Measurements from ENCODE around the gene ZNF827. TPM values are rescaled to one million over a fixed set of nuclear protein-coding genes. Genes with fewer than 3 reads are reported as not detected.

Gene ZNF827
- total RNA-seq, 1 experiment from 2014 or later = 9.8 TPM

GRCh38 chr4:145859926-145860325, 78.7 kb downstream of the ZNF827 start:
- ChIA-PET POLR2A (ENCODE audit: unreplicated experiment) (interaction anchor here (0.6 kb wide), 1 partner anchor 71 kb away, joined by 6 read pairs; no protein-coding TSS in a partner anchor), CTCF (no interaction called here)
- intact Hi-C loops (cut with micrococcal nuclease) = no loop called here
- Histone ChIP-seq H3K4me2 (ENCODE audit: low read length) (no peak overlapping the region), H3K27ac (ENCODE audit: low read length) (no peak overlapping the region), H4K20me1 (ENCODE audit: low read length) (no peaks in the 10 kb centered on the region), H2AFZ (ENCODE audit: low read length) (no peak overlapping the region), H3K9ac (ENCODE audit: low read length) (no peak overlapping the region), H3K4me3 (ENCODE audit: low read length) (no peak overlapping the region), H3K79me2 (ENCODE audit: low read length) (no peaks in the 10 kb centered on the region), H3F3A (ENCODE audit: low read length, unreplicated experiment) (no peaks in the 10 kb centered on the region), H3K36me3 (ENCODE audit: low read depth, low read length) (no peaks in the 10 kb centered on the region; the same call in 1 of the 2 replicates), H3K9me3 (ENCODE audit: low read length) (no peaks in the 10 kb centered on the region), H3K27me3 (ENCODE audit: low read length) (no peaks in the 10 kb centered on the region), H3K4me1 (ENCODE audit: insufficient read depth, low read length) (no peaks in the 10 kb centered on the region), H3K9me2 (replicated peaks; ENCODE audit: low read length) (no peaks in the 10 kb centered on the region)
- BruUV-seq (replicated peaks) = no TSS peak
- DNase-seq = no peak
- TF ChIP-seq CTCF (conservative IDR thresholded peaks at IDR 0.05; ENCODE audit: low read depth, low read length) = no peak
- no peak for TF ChIP-seq EZH2phosphoT487 (IDR thresholded peaks at IDR 0.05; ENCODE audit: borderline replicate concordance, low read length)
- no peak for TF ChIP-seq EZH2 (IDR thresholded peaks at IDR 0.05; ENCODE audit: low read length, unreplicated experiment)
- no peak for ATAC-seq

GRCh38 chr4:145859426-145859825, 79.2 kb downstream of the ZNF827 start:
- Histone ChIP-seq H4K20me1 (ENCODE audit: low read length) (no peaks in the 10 kb centered on the region), H3K36me3 (ENCODE audit: low read depth, low read length) (no peaks in the 10 kb centered on the region; the same call in 1 of the 2 replicates), H3K27ac (ENCODE audit: low read length) (no peak overlapping the region), H2AFZ (ENCODE audit: low read length) (no peak overlapping the region), H3K4me2 (ENCODE audit: low read length) (no peak overlapping the region), H3F3A (ENCODE audit: low read length, unreplicated experiment) (no peaks in the 10 kb centered on the region), H3K4me1 (ENCODE audit: insufficient read depth, low read length) (no peaks in the 10 kb centered on the region), H3K9ac (ENCODE audit: low read length) (no peak overlapping the region), H3K9me3 (ENCODE audit: low read length) (no peaks in the 10 kb centered on the region), H3K9me2 (replicated peaks; ENCODE audit: low read length) (no peaks in the 10 kb centered on the region), H3K79me2 (ENCODE audit: low read length) (no peaks in the 10 kb centered on the region), H3K4me3 (ENCODE audit: low read length) (no peak overlapping the region), H3K27me3 (ENCODE audit: low read length) (no peaks in the 10 kb centered on the region)
- intact Hi-C loops (cut with micrococcal nuclease) = no loop called here
- no TSS peak for BruUV-seq (replicated peaks)
- no peak for TF ChIP-seq EZH2phosphoT487 (IDR thresholded peaks at IDR 0.05; ENCODE audit: borderline replicate concordance, low read length)
- no peak for TF ChIP-seq EZH2 (IDR thresholded peaks at IDR 0.05; ENCODE audit: low read length, unreplicated experiment)
- no peak for TF ChIP-seq CTCF (conservative IDR thresholded peaks at IDR 0.05; ENCODE audit: low read depth, low read length)
- DNase-seq (no peak), ATAC-seq (no peak)
- POLR2A ChIA-PET (ENCODE audit: unreplicated experiment) = interaction anchor here (0.6 kb wide), 1 partner anchor 72 kb away, joined by 6 read pairs; no protein-coding TSS in a partner anchor
- CTCF ChIA-PET = no interaction called here

GRCh38 chr4:145852256-145852839, 86.3 kb downstream of the ZNF827 start:
- H2AFZ ChIP-seq (ENCODE audit: low read length) = no peak overlapping the region
- intact Hi-C loops (cut with micrococcal nuclease) = no loop called here
- no peaks in the 10 kb centered on the region for H3F3A ChIP-seq (ENCODE audit: low read length, unreplicated experiment)
- BruUV-seq (replicated peaks) = no TSS peak
- no peaks in the 10 kb centered on the region for H3K9me2 ChIP-seq (replicated peaks; ENCODE audit: low read length)
- H3K4me2 ChIP-seq (ENCODE audit: low read length) = no peak overlapping the region
- peaks cover 9% of the 10 kb centered on the region; the same call in 1 of the 2 replicates for H3K4me1 ChIP-seq (ENCODE audit: insufficient read depth, low read length)
- H3K27ac ChIP-seq (ENCODE audit: low read length) = no peak overlapping the region
- H3K79me2 ChIP-seq (ENCODE audit: low read length) = no peaks in the 10 kb centered on the region
- DNase-seq = no peak
- H3K4me3 ChIP-seq (ENCODE audit: low read length) = no peak overlapping the region
- TF ChIP-seq CTCF (conservative IDR thresholded peaks at IDR 0.05; ENCODE audit: low read depth, low read length) (no peak), EZH2 (IDR thresholded peaks at IDR 0.05; ENCODE audit: low read length, unreplicated experiment) (no peak), EZH2phosphoT487 (IDR thresholded peaks at IDR 0.05; ENCODE audit: borderline replicate concordance, low read length) (no peak)
- ATAC-seq = no peak
- H3K9me3 ChIP-seq (ENCODE audit: low read length) = no peaks in the 10 kb centered on the region
- ChIA-PET POLR2A (ENCODE audit: unreplicated experiment) (no interaction called here), CTCF (interaction anchor here (0.6 kb wide), 1 partner anchor 71 kb away, joined by 4 read pairs; no protein-coding TSS in a partner anchor)
- H3K9ac ChIP-seq (ENCODE audit: low read length) = no peak overlapping the region
- no peaks in the 10 kb centered on the region for H3K27me3 ChIP-seq (ENCODE audit: low read length)
- H4K20me1 ChIP-seq (ENCODE audit: low read length) = no peaks in the 10 kb centered on the region
- H3K36me3 ChIP-seq (ENCODE audit: low read depth, low read length) = no peaks in the 10 kb centered on the region; the same call in 1 of the 2 replicates

Data from PC-3 (cell line).